ENCODE data around the gene KCNRG.

KCNRG gene

GRCh38 chr13:49993666-49994065 lies 21.6 kb upstream of the KCNRG start:
- TF ChIP-seq FOXM1 (IDR thresholded peaks at IDR 0.05; ENCODE audit: borderline replicate concordance, low read depth) (no peak), MAX (IDR thresholded peaks at IDR 0.05) (no peak), TEAD4 (IDR thresholded peaks at IDR 0.05) (no peak), CREB1 (IDR thresholded peaks at IDR 0.05; ENCODE audit: low read depth) (no peak), EP300 (IDR thresholded peaks at IDR 0.05; ENCODE audit: borderline replicate concordance) (no peak), ZBTB7A (IDR thresholded peaks at IDR 0.05; ENCODE audit: low read depth) (no peak), NFIC (IDR thresholded peaks at IDR 0.05) (no peak), REST (IDR thresholded peaks at IDR 0.05; ENCODE audit: low read depth) (no peak), TAF1 (IDR thresholded peaks at IDR 0.05; ENCODE audit: low read depth) (no peak), RAD21 (IDR thresholded peaks at IDR 0.05; ENCODE audit: low read depth) (no peak), YY1 (IDR thresholded peaks at IDR 0.05; ENCODE audit: low read depth) (no peak)

- no peak for TF ChIP-seq YY1 (IDR thresholded peaks at IDR 0.05; ENCODE audit: low read depth)
Measured at GRCh38 chr13:49995625-49996101, 19.6 kb upstream of the KCNRG start.

GRCh38 chr13:49996161-49996915 lies 18.9 kb upstream of the KCNRG start:
- TF ChIP-seq EGR1 (IDR thresholded peaks at IDR 0.05) (no peak), ZBTB7A (IDR thresholded peaks at IDR 0.05; ENCODE audit: low read depth) (0 out of 2 replicates have a peak, but pooled peaks have one; percentile 37), NFIC (IDR thresholded peaks at IDR 0.05) (no peak), TCF12 (IDR thresholded peaks at IDR 0.05; ENCODE audit: low read depth) (no peak; the same call in 1 of the 2 replicates), YY1 (IDR thresholded peaks at IDR 0.05; ENCODE audit: low read depth) (peak; percentile 38; the same call in 1 of the 2 replicates), MAX (IDR thresholded peaks at IDR 0.05) (peak; percentile 69), TAF1 (IDR thresholded peaks at IDR 0.05; ENCODE audit: low read depth) (peak; percentile 55), TEAD4 (IDR thresholded peaks at IDR 0.05) (no peak), FOXM1 (IDR thresholded peaks at IDR 0.05; ENCODE audit: borderline replicate concordance, low read depth) (no peak), REST (IDR thresholded peaks at IDR 0.05; ENCODE audit: low read depth) (no peak), CREB1 (IDR thresholded peaks at IDR 0.05; ENCODE audit: low read depth) (no peak), RAD21 (IDR thresholded peaks at IDR 0.05; ENCODE audit: low read depth) (no peak), CEBPB (IDR thresholded peaks at IDR 0.05) (no peak), EP300 (IDR thresholded peaks at IDR 0.05; ENCODE audit: borderline replicate concordance) (no peak), USF1 (IDR thresholded peaks at IDR 0.05) (no peak)

- TF ChIP-seq FOXM1 (IDR thresholded peaks at IDR 0.05; ENCODE audit: borderline replicate concordance, low read depth) (no peak), YY1 (IDR thresholded peaks at IDR 0.05; ENCODE audit: low read depth) (peak; percentile 45; the same call in 1 of the 2 replicates), TAF1 (IDR thresholded peaks at IDR 0.05; ENCODE audit: low read depth) (peak; percentile 45; the same call in 1 of the 2 replicates), NFIC (IDR thresholded peaks at IDR 0.05) (no peak), RAD21 (IDR thresholded peaks at IDR 0.05; ENCODE audit: low read depth) (peak; percentile 31), MAX (IDR thresholded peaks at IDR 0.05) (peak; percentile 17; the same call in 1 of the 2 replicates), CREB1 (IDR thresholded peaks at IDR 0.05; ENCODE audit: low read depth) (no peak), EGR1 (IDR thresholded peaks at IDR 0.05) (peak; percentile 7; the same call in 1 of the 2 replicates)
Measured at GRCh38 chr13:49996951-49997895, 18.0 kb upstream of the KCNRG start, which contains the start of gene TRIM13. Gene TRIM13 (plus strand): TSS chr13:49997042. CDS start chr13:50011941, 14,899 bp downstream.

GRCh38 chr13:49997955-49998354 lies 17.3 kb upstream of the KCNRG start:
- TF ChIP-seq NFIC (IDR thresholded peaks at IDR 0.05) (no peak), ZBTB7A (IDR thresholded peaks at IDR 0.05; ENCODE audit: low read depth) (no peak), MAX (IDR thresholded peaks at IDR 0.05) (no peak), CEBPB (IDR thresholded peaks at IDR 0.05) (no peak), YY1 (IDR thresholded peaks at IDR 0.05; ENCODE audit: low read depth) (no peak), REST (IDR thresholded peaks at IDR 0.05; ENCODE audit: low read depth) (no peak), RAD21 (IDR thresholded peaks at IDR 0.05; ENCODE audit: low read depth) (no peak), EGR1 (IDR thresholded peaks at IDR 0.05) (no peak), EP300 (IDR thresholded peaks at IDR 0.05; ENCODE audit: borderline replicate concordance) (no peak), TCF12 (IDR thresholded peaks at IDR 0.05; ENCODE audit: low read depth) (no peak), TEAD4 (IDR thresholded peaks at IDR 0.05) (no peak), USF1 (IDR thresholded peaks at IDR 0.05) (no peak), CREB1 (IDR thresholded peaks at IDR 0.05; ENCODE audit: low read depth) (no peak), FOXM1 (IDR thresholded peaks at IDR 0.05; ENCODE audit: borderline replicate concordance, low read depth) (no peak), TAF1 (IDR thresholded peaks at IDR 0.05; ENCODE audit: low read depth) (no peak)
